ENCODE results near the gene ACY1. TPM values are rescaled to one million over a fixed set of nuclear protein-coding genes. Genes with fewer than 3 reads are reported as not detected.

The ACY1 gene
- total and polyA plus RNA-seq, 11 donors, result 14.8 to 45.3 (median 25.4) TPM

DNA sequence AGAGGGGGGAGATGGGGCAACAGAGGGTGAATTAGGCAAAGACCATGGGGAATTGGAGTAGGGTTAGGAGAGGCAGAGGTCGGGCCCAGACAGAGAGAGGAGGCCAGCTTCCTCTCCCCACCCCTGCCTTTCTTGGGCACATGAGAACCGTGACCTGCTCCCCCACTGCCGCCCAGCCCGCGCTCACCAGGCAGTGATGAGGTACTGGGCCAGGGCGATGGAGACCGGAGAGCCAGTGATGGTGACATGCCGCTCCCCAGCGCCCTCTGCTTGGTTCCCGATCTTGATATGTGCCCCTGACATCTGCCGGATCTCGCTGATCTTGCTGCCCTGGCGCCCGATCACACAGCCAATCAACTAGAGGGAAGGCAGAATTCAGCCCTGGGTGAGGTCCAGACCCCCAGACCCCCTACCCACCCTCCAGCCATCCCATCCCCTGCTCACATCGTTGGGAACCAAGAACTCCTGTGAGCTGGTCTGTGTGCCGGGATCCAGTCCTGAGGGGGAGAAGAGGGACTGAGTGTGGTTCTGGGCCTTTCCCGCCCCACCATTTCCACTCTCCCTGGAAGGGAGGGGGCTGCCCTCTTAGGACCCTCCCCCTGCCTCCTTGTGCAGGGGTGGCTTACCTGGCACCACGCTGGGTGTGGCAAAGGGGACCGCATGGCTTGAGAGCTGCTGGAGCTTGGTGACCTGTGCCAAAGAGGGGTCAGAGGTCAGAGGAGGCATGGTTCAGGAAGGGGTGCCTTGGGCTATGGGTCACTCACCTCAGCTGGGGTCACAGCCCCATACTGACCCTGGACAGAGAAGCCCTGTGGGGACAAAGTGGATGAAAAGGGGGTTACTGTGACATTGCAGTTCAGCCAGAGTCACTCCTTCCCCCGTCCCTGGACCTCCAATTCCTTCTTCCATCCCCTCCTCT lies 24.5 kb upstream of the ACY1 start:
- H3K27ac ChIP-seq, result no peak overlapping the region

DNA sequence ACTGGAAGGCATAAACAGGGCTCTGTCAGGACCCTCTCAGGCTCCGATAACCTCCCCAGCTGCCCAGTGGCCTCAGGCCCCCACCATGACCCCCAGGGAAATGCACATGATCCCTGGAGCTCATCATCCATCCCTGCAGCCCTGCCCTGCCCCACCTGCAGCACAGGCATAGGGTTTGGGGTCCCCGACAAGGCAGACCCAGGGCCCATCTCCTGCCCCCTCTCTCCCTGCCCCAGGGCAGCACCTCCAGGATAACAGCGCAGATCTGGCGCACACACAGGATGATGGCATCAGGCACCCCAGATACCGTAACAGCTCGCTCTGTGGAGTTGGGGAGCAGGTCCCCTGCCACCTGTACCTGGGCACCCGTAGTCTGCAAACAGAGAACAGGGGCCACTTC lies 23.7 kb upstream of the ACY1 start:
- ATAC-seq, result no peak
- TF ChIP-seq CTCF (IDR thresholded peaks at IDR 0.05) (no peak), POLR2A (IDR thresholded peaks at IDR 0.05) (no peak)
- WGBS, 4 donors, result 96 to 98% (median 97%) methylated on average over 7 of the region's 7 CpGs
- Histone ChIP-seq H3K4me3 (no peak overlapping the region), H3K4me1 (peaks cover 0 to 56% (median 31%) of the 10 kb centered on the region in 12 donors), H3K9me3 (no peaks in the 10 kb centered on the region), H3K27ac (no peak overlapping the region), H3K36me3 (peaks cover 0 to 34% (median 22%) of the 10 kb centered on the region in 9 donors), H3K27me3 (peaks cover 0 to 21% (median 0%) of the 10 kb centered on the region in 9 donors)
- peak in 2 of 5 donors; percentile 1 to 53 for DNase-seq
- intact Hi-C loops (cut with DNase I), result loop anchor here in 1 of 10 donors (10.0 kb wide), 1 partner anchor 1605 kb away; the partner anchor contains the start of genes CYB561D2, NPRL2 and TMEM115

More for the DNA sequence above, 24.5 kb upstream of the ACY1 start:
- Histone ChIP-seq H3K9me3 (no peaks in the 10 kb centered on the region), H3K4me1 (peaks cover 0 to 48% (median 28%) of the 10 kb centered on the region in 12 donors), H3K36me3 (peaks cover 0 to 34% (median 22%) of the 10 kb centered on the region in 9 donors), H3K4me3 (no peak overlapping the region), H3K27me3 (peaks cover 0 to 21% (median 0%) of the 10 kb centered on the region in 9 donors)
- 90 to 96% (median 94%) methylated on average over 13 to 20 of the region's 20 CpGs for WGBS, 4 donors
- intact Hi-C loops (cut with DNase I), result no loop called here
- ATAC-seq (no peak), DNase-seq (peak in 2 of 5 donors; percentile 18 to 49)
- no peak for TF ChIP-seq POLR2A (IDR thresholded peaks at IDR 0.05)
- no peak for TF ChIP-seq CTCF (IDR thresholded peaks at IDR 0.05)

GRCh38 chr3:51960386-51960785 lies 22.9 kb upstream of the ACY1 start:
- DNase-seq (peak in 2 of 5 donors; percentile 17 to 55), ATAC-seq (no peak)
- H3K9me3 ChIP-seq, result no peaks in the 10 kb centered on the region
- H3K4me3 ChIP-seq, result no peak overlapping the region
- H3K27ac ChIP-seq, result no peak overlapping the region
- peaks cover 0 to 58% (median 37%) of the 10 kb centered on the region in 12 donors for H3K4me1 ChIP-seq
- WGBS, 4 donors, result 59 to 91% (median 86%) methylated on average over 3 to 10 of the region's 10 CpGs
- TF ChIP-seq POLR2A (IDR thresholded peaks at IDR 0.05) (no peak), CTCF (IDR thresholded peaks at IDR 0.05) (no peak)
- peaks cover 0 to 34% (median 22%) of the 10 kb centered on the region in 9 donors for H3K36me3 ChIP-seq
- H3K27me3 ChIP-seq, result peaks cover 0 to 15% (median 0%) of the 10 kb centered on the region in 9 donors
- intact Hi-C loops (cut with DNase I), result loop anchor here in 1 of 10 donors (10.0 kb wide), 1 partner anchor 1606 kb away; the partner anchor contains the start of genes CYB561D2, NPRL2 and TMEM115

DNA sequence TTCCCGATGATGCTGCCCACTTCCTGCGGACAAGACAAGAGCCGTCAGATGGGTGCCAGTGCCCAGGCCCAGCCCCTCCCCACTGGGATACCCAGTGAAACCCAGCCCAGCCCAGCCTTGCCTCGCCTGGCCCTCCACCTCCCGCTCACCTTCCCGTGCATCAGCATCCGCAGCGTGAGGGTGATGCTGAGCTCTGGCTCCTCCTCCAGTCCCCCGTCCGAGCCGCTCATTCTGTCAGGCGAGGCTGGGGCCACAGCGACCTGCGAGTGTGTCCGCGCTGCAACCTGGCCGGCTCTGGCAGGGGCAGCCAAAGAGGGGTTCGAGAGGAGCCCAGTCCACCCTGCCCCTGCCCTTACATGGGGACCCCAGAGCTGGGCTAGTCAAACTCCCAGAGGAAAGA lies 22.3 kb upstream of the ACY1 start:
- TF ChIP-seq POLR2A (IDR thresholded peaks at IDR 0.05), result no peak
- no peak for TF ChIP-seq CTCF (IDR thresholded peaks at IDR 0.05)
- Histone ChIP-seq H3K27me3 (peaks cover 0 to 9% (median 0%) of the 10 kb centered on the region in 9 donors), H3K36me3 (peaks cover 0 to 34% (median 22%) of the 10 kb centered on the region in 9 donors), H3K4me3 (no peak overlapping the region), H3K27ac (peak overlapping the region in 2 of 12 donors; percentile 79 to 80), H3K9me3 (no peaks in the 10 kb centered on the region), H3K4me1 (peaks cover 0 to 58% (median 41%) of the 10 kb centered on the region in 12 donors)
- DNase-seq (peak in 1 of 5 donors; percentile 62), ATAC-seq (no peak)
- WGBS, 4 donors, result 93 to 95% (median 95%) methylated on average over 16 to 18 of the region's 18 CpGs
- intact Hi-C loops (cut with DNase I), result loop anchor here in 1 of 10 donors (10.0 kb wide), 1 partner anchor 1606 kb away; the partner anchor contains the start of genes CYB561D2, NPRL2 and TMEM115
